Neutrophil (primary cell): ENCODE results near the gene HSPG2.

ENCODE experiments used
- H3K27ac ChIP-seq: fragments of 200-600 bp; sonication (generic); 2 replicates; pipeline ENCODE4 v1.5.1; 2016; ENCODE audit warnings: mild to moderate bottlenecking, moderate library complexity
- H3K27me3 ChIP-seq: fragments of 200-600 bp; sonication (generic); 2 replicates; pipeline ENCODE4 v1.6.0; 2016; ENCODE audit warnings: mild to moderate bottlenecking
- H3K36me3 ChIP-seq: fragments of 200-600 bp; sonication (generic); 2 replicates; pipeline ENCODE4 v1.5.1; 2017
- H3K4me1 ChIP-seq, 2 experiments: fragments of 200-600 bp in 1 of 2; sonication (generic) in 1 of 2; 1 replicate in 1 of 2; 2 replicates in 1 of 2; pipeline versions ENCODE4 v1.5.1 to v1.6.1; 2013 to 2016; ENCODE audit warnings: low read depth in 1 of 2, low read length in 1 of 2, mild to moderate bottlenecking in 1 of 2, moderate library complexity in 1 of 2; ENCODE audit not compliant: control insufficient read depth in 1 of 2, insufficient read depth in 1 of 2
- H3K4me3 ChIP-seq, 2 experiments: fragments of 200-600 bp in 1 of 2; sonication (generic) in 1 of 2; 1 replicate in 1 of 2; 2 replicates in 1 of 2; pipeline ENCODE4 v1.5.1; 2013 to 2016; ENCODE audit warnings: low read depth in 1 of 2, low read length in 1 of 2, mild to moderate bottlenecking in 1 of 2, moderate library complexity in 1 of 2
- H3K9me3 ChIP-seq: fragments of 200-600 bp; sonication (generic); 2 replicates; pipeline ENCODE4 v1.5.1; 2016
- CTCF ChIP-seq: fragments of 200-600 bp; sonication (generic); IDR thresholded peaks from 2 replicates; pipeline ENCODE4 v1.5.1; 2016; ENCODE audit warnings: antibody characterized with exemption

The HSPG2 gene

DNA sequence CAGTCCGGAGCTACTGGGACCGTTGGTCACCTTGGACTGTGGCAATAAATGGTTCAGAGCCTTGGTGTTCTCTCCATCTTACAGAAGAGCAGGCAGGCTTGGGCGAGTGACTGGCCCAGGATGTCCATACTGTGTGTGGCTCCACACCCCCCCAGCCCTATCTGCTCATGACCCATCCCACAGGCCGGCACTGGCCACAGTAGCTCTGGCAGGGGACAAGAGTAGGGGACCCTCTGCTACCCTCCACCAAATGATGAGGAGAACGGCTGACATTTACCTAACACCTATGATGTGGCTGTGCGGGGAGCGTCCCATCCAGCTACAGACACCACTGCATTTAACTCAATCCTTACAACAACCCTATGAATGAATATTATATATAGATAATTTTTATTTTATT, 111.7 kb downstream of the HSPG2 start:
- H3K27ac ChIP-seq, result no peak overlapping the region
- H3K27me3 ChIP-seq, result no peaks in the 10 kb centered on the region
- TF ChIP-seq CTCF, result no peak
- no peaks in the 10 kb centered on the region for H3K9me3 ChIP-seq
- no peaks in the 10 kb centered on the region for H3K36me3 ChIP-seq
- H3K4me1 ChIP-seq, result peaks cover 8 to 10% of the 10 kb centered on the region in 2 experiments
- no peak overlapping the region for H3K4me3 ChIP-seq

DNA sequence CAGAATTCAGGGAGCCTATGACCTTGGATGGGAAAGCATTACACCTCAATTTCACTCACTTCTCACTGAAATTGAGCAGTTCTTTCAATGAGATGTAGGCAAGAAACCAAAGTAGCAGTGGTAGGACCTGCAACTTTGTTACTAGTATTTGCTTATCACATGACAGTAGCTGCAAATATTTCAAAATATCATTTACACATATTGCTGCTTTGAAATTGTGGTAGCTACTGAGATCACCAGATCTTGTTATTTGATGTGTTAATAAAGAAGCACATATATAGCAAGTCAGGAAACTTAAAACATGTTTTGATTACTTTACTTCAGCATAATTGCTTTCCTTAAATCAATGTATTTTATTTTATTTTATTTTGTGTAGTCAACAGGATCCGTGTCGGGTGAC, 112.2 kb downstream of the HSPG2 start:
- TF ChIP-seq CTCF, result no peak
- Histone ChIP-seq H3K36me3 (no peaks in the 10 kb centered on the region), H3K9me3 (no peaks in the 10 kb centered on the region), H3K4me3 (no peak overlapping the region), H3K27ac (no peak overlapping the region), H3K4me1 (peaks cover 8 to 10% of the 10 kb centered on the region in 2 experiments), H3K27me3 (no peaks in the 10 kb centered on the region)

DNA sequence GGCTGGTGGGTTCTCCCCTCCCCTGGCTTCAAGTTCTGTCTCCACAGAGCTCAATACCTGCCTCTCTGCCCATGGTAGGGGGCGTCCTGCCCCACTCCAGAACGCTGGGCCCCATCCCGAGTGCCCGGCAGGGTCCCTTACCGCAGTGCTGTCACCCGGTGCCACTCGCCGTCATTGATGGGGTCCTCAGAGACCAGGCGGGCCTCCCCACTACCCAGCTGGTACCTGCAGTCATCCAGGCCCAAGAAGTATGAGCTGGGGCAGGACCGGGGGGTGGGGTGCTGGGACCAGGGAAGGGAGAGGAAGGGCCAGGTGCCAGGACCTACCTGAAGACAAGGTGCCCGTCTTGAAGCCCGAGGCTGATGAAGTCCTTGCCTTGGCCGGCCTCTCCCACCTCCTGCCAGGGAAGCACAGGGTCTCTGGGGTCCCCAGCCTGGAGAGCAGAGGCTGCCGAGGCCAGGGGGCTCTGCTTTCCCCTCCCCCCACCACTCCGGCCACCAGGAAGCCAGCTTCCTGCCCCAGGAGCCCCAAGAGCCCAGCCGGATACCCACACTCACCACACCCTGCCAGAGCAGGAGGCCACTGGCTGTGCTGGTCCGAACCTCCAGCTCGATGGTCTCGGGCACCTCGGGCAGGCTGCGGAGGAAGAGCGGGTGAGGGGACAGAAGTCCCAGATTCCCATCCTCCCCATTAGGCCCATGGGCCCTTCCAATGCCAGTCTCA, 113.0 kb downstream of the HSPG2 start:
- H3K4me1 ChIP-seq, result peaks cover 8 to 10% of the 10 kb centered on the region in 2 experiments
- TF ChIP-seq CTCF, result no peak
- no peak overlapping the region for H3K4me3 ChIP-seq
- no peaks in the 10 kb centered on the region for H3K27me3 ChIP-seq
- H3K9me3 ChIP-seq, result no peaks in the 10 kb centered on the region
- no peaks in the 10 kb centered on the region for H3K36me3 ChIP-seq
- no peak overlapping the region for H3K27ac ChIP-seq

GRCh38 chr1:21823206-21823979, 113.7 kb downstream of the HSPG2 start:
- Histone ChIP-seq H3K4me1 (peaks cover 8 to 13% of the 10 kb centered on the region in 2 experiments), H3K36me3 (no peaks in the 10 kb centered on the region), H3K27me3 (no peaks in the 10 kb centered on the region), H3K9me3 (no peaks in the 10 kb centered on the region), H3K27ac (no peak overlapping the region), H3K4me3 (no peak overlapping the region)
- TF ChIP-seq CTCF, result no peak

GRCh38 chr1:21822349-21822748, 114.8 kb downstream of the HSPG2 start:
- Histone ChIP-seq H3K4me3 (no peak overlapping the region), H3K27me3 (no peaks in the 10 kb centered on the region), H3K36me3 (no peaks in the 10 kb centered on the region), H3K9me3 (no peaks in the 10 kb centered on the region), H3K27ac (no peak overlapping the region), H3K4me1 (peaks cover 8 to 14% of the 10 kb centered on the region in 2 experiments)
- no peak for TF ChIP-seq CTCF
